ENCODE results near the gene NDUFS7.

The NDUFS7 gene

GRCh38 chr19:1425102-1425837 lies 41.6 kb downstream of the NDUFS7 start:
- TF ChIP-seq CTCF (IDR thresholded peaks at IDR 0.05; ENCODE audit: insufficient read depth, low read depth, low read length, missing control alignments) = no peak
- H3K4me3 ChIP-seq (ENCODE audit: low read length) = no peak overlapping the region

DNA sequence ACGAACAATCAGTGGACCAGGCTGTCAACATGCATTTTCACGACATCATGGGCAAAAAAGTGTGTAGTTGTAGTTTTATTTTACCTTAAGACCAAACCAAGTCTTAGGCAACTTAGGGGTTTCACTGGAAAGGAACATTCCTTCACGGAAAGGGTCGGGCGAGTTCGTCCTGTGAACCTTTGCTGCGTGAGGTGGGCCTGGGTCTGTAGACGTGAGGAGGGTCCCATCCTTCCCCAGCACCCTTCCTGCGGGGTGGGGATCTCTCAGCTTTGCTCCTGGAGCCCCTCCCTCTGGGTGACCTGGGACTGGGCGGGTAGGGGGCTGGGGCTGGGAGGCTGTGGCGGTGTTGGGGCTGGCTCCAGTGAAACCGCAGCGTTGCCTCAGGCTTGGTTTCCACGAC lies 42.2 kb downstream of the NDUFS7 start:
- no peak overlapping the region for H3K4me3 ChIP-seq (ENCODE audit: low read length)
- DNase-seq (ENCODE audit: low read depth) = no peak
- TF ChIP-seq CTCF (IDR thresholded peaks at IDR 0.05; ENCODE audit: insufficient read depth, low read depth, low read length, missing control alignments) = no peak

More at GRCh38 chr19:1425102-1425837, 41.6 kb downstream of the NDUFS7 start:
- peak; percentile 91 for DNase-seq (ENCODE audit: low read depth)

- H3K4me3 ChIP-seq (ENCODE audit: low read length) = no peak overlapping the region
- TF ChIP-seq CTCF (IDR thresholded peaks at IDR 0.05; ENCODE audit: insufficient read depth, low read depth, low read length, missing control alignments) = no peak
- no peak for DNase-seq (ENCODE audit: low read depth)
These were observed 43.0 kb downstream of the NDUFS7 start for GRCh38 chr19:1426736-1427135.

DNA sequence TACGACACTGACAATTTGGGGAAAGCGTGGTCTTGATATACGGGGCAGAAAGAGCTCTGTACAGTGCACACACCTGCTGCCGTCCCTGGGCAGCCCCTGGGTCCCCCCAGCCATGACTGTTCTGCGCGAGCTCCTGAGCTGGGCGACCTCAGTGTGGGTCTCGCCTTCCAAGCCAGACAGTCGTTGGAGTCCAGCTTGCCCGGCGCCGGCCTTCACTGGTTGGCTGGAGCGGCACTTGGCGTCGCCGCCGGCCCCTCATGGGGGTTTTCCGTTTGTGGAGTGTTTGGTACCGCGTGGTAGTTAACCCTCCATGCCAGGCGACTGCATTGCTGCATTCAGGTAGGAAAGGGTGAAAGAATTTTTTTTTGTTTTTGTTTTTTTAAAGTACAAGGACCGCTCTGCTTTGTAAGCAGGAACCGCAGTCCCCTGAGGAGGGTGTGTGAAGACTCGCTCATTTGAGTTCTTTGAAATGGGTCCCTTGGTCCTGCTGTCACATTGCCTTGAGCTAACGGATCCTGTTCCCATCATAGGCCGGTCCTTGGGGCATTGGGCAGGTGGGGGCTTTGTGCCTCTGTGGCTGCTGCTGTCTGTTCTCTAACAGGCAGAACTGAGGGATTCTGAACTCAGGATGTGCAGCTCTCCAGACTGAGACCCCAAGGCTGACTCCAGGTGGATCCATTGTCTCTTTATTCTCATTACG lies 43.7 kb downstream of the NDUFS7 start:
- TF ChIP-seq CTCF (IDR thresholded peaks at IDR 0.05; ENCODE audit: insufficient read depth, low read depth, low read length, missing control alignments) = no peak
- no peak overlapping the region for H3K4me3 ChIP-seq (ENCODE audit: low read length)
- no peak for DNase-seq (ENCODE audit: low read depth)

DNA sequence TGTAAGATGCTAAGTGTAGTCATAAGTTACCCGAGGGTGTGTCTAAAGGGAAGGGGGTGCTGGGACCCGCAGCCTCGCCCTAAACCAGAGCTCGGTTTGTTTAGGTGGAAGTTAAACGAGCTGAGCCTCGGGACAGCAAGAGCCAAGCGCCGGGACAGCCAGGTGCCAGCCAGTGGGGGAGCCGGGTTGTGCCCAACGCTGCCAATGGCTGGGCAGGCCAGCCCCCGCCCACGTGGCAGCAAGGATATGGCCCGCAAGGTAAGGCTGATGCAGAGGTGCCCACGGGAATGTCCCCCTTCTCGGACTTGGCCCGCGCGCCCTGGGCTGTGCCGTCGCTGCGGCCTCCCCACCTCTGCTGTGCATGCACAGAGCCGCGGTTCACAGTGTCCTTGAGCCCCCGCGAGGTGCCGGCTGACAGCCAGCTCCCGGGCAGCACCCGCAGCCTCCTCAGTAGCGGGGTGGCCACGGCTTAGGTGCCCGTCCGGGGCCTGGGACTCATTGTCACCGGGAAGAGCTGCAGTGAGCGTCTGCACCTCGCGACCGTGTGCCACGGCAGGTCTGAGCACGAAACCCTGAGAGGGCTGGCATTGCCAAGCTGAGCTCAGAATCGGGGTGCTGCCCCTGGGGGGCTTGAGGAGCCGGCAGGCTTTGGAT lies 45.2 kb downstream of the NDUFS7 start:
- DNase-seq (ENCODE audit: low read depth) = no peak
- TF ChIP-seq CTCF (IDR thresholded peaks at IDR 0.05; ENCODE audit: insufficient read depth, low read depth, low read length, missing control alignments) = no peak
- H3K4me3 ChIP-seq (ENCODE audit: low read length) = no peak overlapping the region

GRCh38 chr19:1429750-1430149 lies 46.0 kb downstream of the NDUFS7 start:
- no peak overlapping the region for H3K4me3 ChIP-seq (ENCODE audit: low read length)
- TF ChIP-seq CTCF (IDR thresholded peaks at IDR 0.05; ENCODE audit: insufficient read depth, low read depth, low read length, missing control alignments) = no peak

More at GRCh38 chr19:1429750-1430149, 46.0 kb downstream of the NDUFS7 start:
- DNase-seq (ENCODE audit: low read depth) = no peak

All from epithelial cell of esophagus (primary cell).